ENCODE data around the gene MACROH2A2. TPM values are rescaled to one million over a fixed set of nuclear protein-coding genes. Genes with fewer than 3 reads are reported as not detected.
A peak's percentile ranks its signal among the peaks of the same experiment; 100 is the strongest.

Gene MACROH2A2
- polyA plus RNA-seq, 4 donors: 2.9 to 45.8 (median 13.1) TPM

GRCh38 chr10:70087616-70088307 lies 35.1 kb downstream of the MACROH2A2 start:
- H3K4me1 ChIP-seq (ENCODE audit: control insufficient read depth in 3 of 3, insufficient read depth in 2 of 3, low read depth in 1 of 3, low read length in 2 of 3): peaks cover 0 to 22% (median 0%) of the 10 kb centered on the region in 3 donors
- DNase-seq (no peak), FAIRE-seq (no peak)
- H3K36me3 ChIP-seq (ENCODE audit: control insufficient read depth in 3 of 3, insufficient read depth in 2 of 3, low read depth in 1 of 3, low read length in 3 of 3): peaks cover 0 to 32% (median 0%) of the 10 kb centered on the region in 3 donors
- WGBS, 3 donors: 94 to 98% (median 97%) methylated on average over 15 of the region's 15 CpGs
- H3K27me3 ChIP-seq (ENCODE audit: control insufficient read depth in 3 of 3, insufficient read depth in 3 of 3, low read length in 3 of 3): no peaks in the 10 kb centered on the region
- no peaks in the 10 kb centered on the region for H3K9me3 ChIP-seq (ENCODE audit: control insufficient read depth in 2 of 2, insufficient read depth in 1 of 2, low read depth in 1 of 2, low read length in 1 of 2)
- no peak overlapping the region for H3K27ac ChIP-seq (ENCODE audit: low read depth in 1 of 3, low read length in 2 of 3)
- H3K4me3 ChIP-seq (ENCODE audit: low read depth in 1 of 3, low read length in 3 of 3): no peak overlapping the region

- H3K9me3 ChIP-seq (ENCODE audit: control insufficient read depth in 2 of 2, insufficient read depth in 1 of 2, low read depth in 1 of 2, low read length in 1 of 2): no peaks in the 10 kb centered on the region
- no peak overlapping the region for H3K4me3 ChIP-seq (ENCODE audit: low read depth in 1 of 3, low read length in 3 of 3)
- peaks cover 0 to 23% (median 0%) of the 10 kb centered on the region in 3 donors for H3K4me1 ChIP-seq (ENCODE audit: control insufficient read depth in 3 of 3, insufficient read depth in 2 of 3, low read depth in 1 of 3, low read length in 2 of 3)
- WGBS, 3 donors: 86 to 90% (median 89%) methylated on average over 3 of the region's 3 CpGs
- no peak overlapping the region for H3K27ac ChIP-seq (ENCODE audit: low read depth in 1 of 3, low read length in 2 of 3)
- H3K36me3 ChIP-seq (ENCODE audit: control insufficient read depth in 3 of 3, insufficient read depth in 2 of 3, low read depth in 1 of 3, low read length in 3 of 3): peaks cover 0 to 31% (median 0%) of the 10 kb centered on the region in 3 donors
- no peak for FAIRE-seq
- no peaks in the 10 kb centered on the region for H3K27me3 ChIP-seq (ENCODE audit: control insufficient read depth in 3 of 3, insufficient read depth in 3 of 3, low read length in 3 of 3)
- no peak for DNase-seq
Measured at GRCh38 chr10:70088308-70088698, 35.7 kb downstream of the MACROH2A2 start.

- H3K4me3 ChIP-seq (ENCODE audit: low read depth in 1 of 3, low read length in 3 of 3): no peak overlapping the region
- no peak for FAIRE-seq
- H3K27ac ChIP-seq (ENCODE audit: low read depth in 1 of 3, low read length in 2 of 3): peak overlapping the region in 1 of 3 donors; percentile 87
- peaks cover 0 to 23% (median 0%) of the 10 kb centered on the region in 3 donors for H3K4me1 ChIP-seq (ENCODE audit: control insufficient read depth in 3 of 3, insufficient read depth in 2 of 3, low read depth in 1 of 3, low read length in 2 of 3)
- 88 to 93% (median 93%) methylated on average over 8 of the region's 8 CpGs for WGBS, 3 donors
- H3K27me3 ChIP-seq (ENCODE audit: control insufficient read depth in 3 of 3, insufficient read depth in 3 of 3, low read length in 3 of 3): no peaks in the 10 kb centered on the region
- no peak for DNase-seq
- peaks cover 2 to 33% (median 3%) of the 10 kb centered on the region in 3 donors for H3K36me3 ChIP-seq (ENCODE audit: control insufficient read depth in 3 of 3, insufficient read depth in 2 of 3, low read depth in 1 of 3, low read length in 3 of 3)
- no peaks in the 10 kb centered on the region for H3K9me3 ChIP-seq (ENCODE audit: control insufficient read depth in 2 of 2, insufficient read depth in 1 of 2, low read depth in 1 of 2, low read length in 1 of 2)
Measured at GRCh38 chr10:70090013-70090412, 37.4 kb downstream of the MACROH2A2 start.

- 64 to 76% (median 74%) methylated on average over 5 of the region's 5 CpGs for WGBS, 3 donors
- Histone ChIP-seq H3K36me3 (ENCODE audit: control insufficient read depth in 3 of 3, insufficient read depth in 2 of 3, low read depth in 1 of 3, low read length in 3 of 3) (peaks cover 2 to 39% (median 3%) of the 10 kb centered on the region in 3 donors), H3K4me1 (ENCODE audit: control insufficient read depth in 3 of 3, insufficient read depth in 2 of 3, low read depth in 1 of 3, low read length in 2 of 3) (peaks cover 0 to 23% (median 0%) of the 10 kb centered on the region in 3 donors), H3K27me3 (ENCODE audit: control insufficient read depth in 3 of 3, insufficient read depth in 3 of 3, low read length in 3 of 3) (no peaks in the 10 kb centered on the region), H3K4me3 (ENCODE audit: low read depth in 1 of 3, low read length in 3 of 3) (no peak overlapping the region), H3K27ac (ENCODE audit: low read depth in 1 of 3, low read length in 2 of 3) (peak overlapping the region in 1 of 3 donors; percentile 87), H3K9me3 (ENCODE audit: control insufficient read depth in 2 of 2, insufficient read depth in 1 of 2, low read depth in 1 of 2, low read length in 1 of 2) (no peaks in the 10 kb centered on the region)
- FAIRE-seq (no peak), DNase-seq (peak in 1 of 2 donors; percentile 90)
Measured at GRCh38 chr10:70090951-70091350, 38.3 kb downstream of the MACROH2A2 start.

GRCh38 chr10:70092389-70092718 lies 39.7 kb downstream of the MACROH2A2 start:
- no peak for FAIRE-seq
- H3K9me3 ChIP-seq (ENCODE audit: control insufficient read depth in 2 of 2, insufficient read depth in 1 of 2, low read depth in 1 of 2, low read length in 1 of 2): no peaks in the 10 kb centered on the region
- WGBS, 3 donors: 70 to 90% (median 82%) methylated on average over 7 of the region's 7 CpGs
- no peak for DNase-seq
- H3K27me3 ChIP-seq (ENCODE audit: control insufficient read depth in 3 of 3, insufficient read depth in 3 of 3, low read length in 3 of 3): no peaks in the 10 kb centered on the region
- peaks cover 0 to 26% (median 0%) of the 10 kb centered on the region in 3 donors for H3K4me1 ChIP-seq (ENCODE audit: control insufficient read depth in 3 of 3, insufficient read depth in 2 of 3, low read depth in 1 of 3, low read length in 2 of 3)
- H3K27ac ChIP-seq (ENCODE audit: low read depth in 1 of 3, low read length in 2 of 3): peak overlapping the region in 2 of 3 donors; percentile 28 to 87
- H3K4me3 ChIP-seq (ENCODE audit: low read depth in 1 of 3, low read length in 3 of 3): peak overlapping the region in 1 of 3 donors; percentile 34
- peaks cover 2 to 44% (median 3%) of the 10 kb centered on the region in 3 donors for H3K36me3 ChIP-seq (ENCODE audit: control insufficient read depth in 3 of 3, insufficient read depth in 2 of 3, low read depth in 1 of 3, low read length in 3 of 3)

GRCh38 chr10:70093335-70093944 lies 40.8 kb downstream of the MACROH2A2 start:
- Histone ChIP-seq H3K4me3 (ENCODE audit: low read depth in 1 of 3, low read length in 3 of 3) (no peak overlapping the region), H3K27me3 (ENCODE audit: control insufficient read depth in 3 of 3, insufficient read depth in 3 of 3, low read length in 3 of 3) (no peaks in the 10 kb centered on the region), H3K4me1 (ENCODE audit: control insufficient read depth in 3 of 3, insufficient read depth in 2 of 3, low read depth in 1 of 3, low read length in 2 of 3) (peaks cover 0 to 26% (median 0%) of the 10 kb centered on the region in 3 donors), H3K9me3 (ENCODE audit: control insufficient read depth in 2 of 2, insufficient read depth in 1 of 2, low read depth in 1 of 2, low read length in 1 of 2) (no peaks in the 10 kb centered on the region), H3K27ac (ENCODE audit: low read depth in 1 of 3, low read length in 2 of 3) (peak overlapping the region in 2 of 3 donors; percentile 1 to 87), H3K36me3 (ENCODE audit: control insufficient read depth in 3 of 3, insufficient read depth in 2 of 3, low read depth in 1 of 3, low read length in 3 of 3) (peaks cover 2 to 49% (median 3%) of the 10 kb centered on the region in 3 donors)
- 71 to 87% (median 81%) methylated on average over 9 of the region's 9 CpGs for WGBS, 3 donors
- FAIRE-seq (no peak), DNase-seq (peak in 1 of 2 donors; percentile 48)

GRCh38 chr10:70094250-70094649 lies 41.6 kb downstream of the MACROH2A2 start:
- Histone ChIP-seq H3K4me1 (ENCODE audit: control insufficient read depth in 3 of 3, insufficient read depth in 2 of 3, low read depth in 1 of 3, low read length in 2 of 3) (peaks cover 0 to 26% (median 0%) of the 10 kb centered on the region in 3 donors), H3K36me3 (ENCODE audit: control insufficient read depth in 3 of 3, insufficient read depth in 2 of 3, low read depth in 1 of 3, low read length in 3 of 3) (peaks cover 2 to 57% (median 3%) of the 10 kb centered on the region in 3 donors), H3K27ac (ENCODE audit: low read depth in 1 of 3, low read length in 2 of 3) (no peak overlapping the region), H3K4me3 (ENCODE audit: low read depth in 1 of 3, low read length in 3 of 3) (no peak overlapping the region), H3K27me3 (ENCODE audit: control insufficient read depth in 3 of 3, insufficient read depth in 3 of 3, low read length in 3 of 3) (no peaks in the 10 kb centered on the region), H3K9me3 (ENCODE audit: control insufficient read depth in 2 of 2, insufficient read depth in 1 of 2, low read depth in 1 of 2, low read length in 1 of 2) (no peaks in the 10 kb centered on the region)
- 80 to 100% (median 96%) methylated on average over 2 of the region's 2 CpGs for WGBS, 3 donors
- no peak for FAIRE-seq
- no peak for DNase-seq

- H3K36me3 ChIP-seq (ENCODE audit: control insufficient read depth in 3 of 3, insufficient read depth in 2 of 3, low read depth in 1 of 3, low read length in 3 of 3): peaks cover 2 to 72% (median 3%) of the 10 kb centered on the region in 3 donors
- no peaks in the 10 kb centered on the region for H3K27me3 ChIP-seq (ENCODE audit: control insufficient read depth in 3 of 3, insufficient read depth in 3 of 3, low read length in 3 of 3)
- no peak overlapping the region for H3K27ac ChIP-seq (ENCODE audit: low read depth in 1 of 3, low read length in 2 of 3)
- no peak for DNase-seq
- no peak for FAIRE-seq
- WGBS, 3 donors: 87 to 93% (median 88%) methylated on average over 6 of the region's 6 CpGs
- peaks cover 0 to 20% (median 0%) of the 10 kb centered on the region in 3 donors for H3K4me1 ChIP-seq (ENCODE audit: control insufficient read depth in 3 of 3, insufficient read depth in 2 of 3, low read depth in 1 of 3, low read length in 2 of 3)
- H3K4me3 ChIP-seq (ENCODE audit: low read depth in 1 of 3, low read length in 3 of 3): no peak overlapping the region
- H3K9me3 ChIP-seq (ENCODE audit: control insufficient read depth in 2 of 2, insufficient read depth in 1 of 2, low read depth in 1 of 2, low read length in 1 of 2): no peaks in the 10 kb centered on the region
Measured at GRCh38 chr10:70096016-70096704, 43.5 kb downstream of the MACROH2A2 start.
